Body of pancreas (tissue), 4 donors: ENCODE results near the gene DEPDC5. TPM values are rescaled to one million over a fixed set of nuclear protein-coding genes. Genes with fewer than 3 reads are reported as not detected.

Source experiments
- ATAC-seq: fragments of 150-250 bp; one replicate; pipeline ENCODE4 v1.9.1; 2016
- DNase-seq, 4 donors: peaks; one replicate each; pipeline ENCODE4 v3.0.0-alpha.2; 2019
- H3K27ac ChIP-seq, 4 donors: fragments of 200-600 bp; sonication (generic); 1 replicate in 3 of 4; 2 replicates in 1 of 4; pipeline versions ENCODE4 v1.5.1 to v1.6.1; 2016 to 2019; ENCODE audit warnings: mild to moderate bottlenecking in 1 of 4, mixed read lengths in 1 of 4, moderate library complexity in 1 of 4
- H3K27me3 ChIP-seq, 2 donors: fragments of 200-600 bp; sonication (generic); one replicate each; pipeline ENCODE4 v1.6.0; 2016; ENCODE audit warnings: mild to moderate bottlenecking in 1 of 2
- H3K36me3 ChIP-seq, 2 donors: fragments of 200-600 bp; sonication (generic); replicated peaks in 1 of 2; 2 replicates each; pipeline ENCODE4 v1.5.1; 2016; ENCODE audit warnings: low read depth in 2 of 2; ENCODE audit not compliant: insufficient read depth in 1 of 2
- H3K4me1 ChIP-seq: fragments of 200-600 bp; sonication (generic); one replicate; pipeline ENCODE4 v1.6.0; 2016
- H3K4me3 ChIP-seq, 2 donors: fragments of 200-600 bp; sonication (generic); 1 replicate in 1 of 2; 2 replicates in 1 of 2; pipeline ENCODE4 v1.5.1; 2016 to 2019
- H3K9me3 ChIP-seq, 3 donors: fragments of 200-600 bp; sonication (generic); 1 replicate in 2 of 3; 2 replicates in 1 of 3; pipeline ENCODE4 v1.5.1; 2016
- CTCF ChIP-seq, 7 experiments: fragments of 450-650 bp in 4 of 7; fragments of 200-600 bp in 3 of 7; sonication (generic) in 3 of 7; IDR thresholded peaks; one replicate each; pipeline ENCODE4 v1.5.1; 2016 to 2019; ENCODE audit warnings: antibody characterized with exemption in 7 of 7
- POLR2A ChIP-seq, 3 donors: fragments of 450-650 bp; IDR thresholded peaks; one replicate each; pipeline ENCODE4 v1.6.1; 2016; ENCODE audit warnings: antibody characterized with exemption in 3 of 3, mild to moderate bottlenecking in 2 of 3
- WGBS, 2 donors: methylation state at CpG; one replicate each; pipeline ENCODE4 v1.1.5; 2017; 5-methylcytosine and 5-hydroxymethylcytosine counted together
- intact Hi-C: fragments of 100-400 bp; cut with DNase I; formaldehyde crosslinking; loops from one replicate; pipeline ENCODE4 v1.15.1; 2023
- total RNA-seq, 2 donors: library from RNA; depleted of rRNA; stranded (reverse); fragments of >200 nt; gene quantifications; one replicate each; pipeline ENCODE4 v1.1.0, GENCODE V29; 2016

Gene DEPDC5
- total RNA-seq, 2 donors from 2014 or later = 21.4 to 40.0 TPM

- DNase-seq (no peak), ATAC-seq (no peak)
- H3K27ac ChIP-seq = no peak overlapping the region
- 86 to 93% methylated on average over 1 to 16 of the region's 16 CpGs for WGBS, 2 donors
- no peaks in the 10 kb centered on the region for H3K9me3 ChIP-seq
- no peaks in the 10 kb centered on the region for H3K27me3 ChIP-seq
- H3K4me3 ChIP-seq = no peak overlapping the region
- TF ChIP-seq CTCF (IDR thresholded peaks at IDR 0.05) (no peak), POLR2A (IDR thresholded peaks at IDR 0.05) (no peak)
- H3K4me1 ChIP-seq = no peaks in the 10 kb centered on the region
- intact Hi-C loops = loop anchor here (10.0 kb wide), 1 partner anchor 61 kb away; no protein-coding TSS in a partner anchor
- H3K36me3 ChIP-seq = no peaks in the 10 kb centered on the region
These were observed 152.3 kb downstream of the DEPDC5 start for GRCh38 chr22:31906086-31906485.

GRCh38 chr22:31906569-31906968, 152.8 kb downstream of the DEPDC5 start:
- no peaks in the 10 kb centered on the region for H3K36me3 ChIP-seq
- ATAC-seq (no peak), DNase-seq (no peak)
- no peaks in the 10 kb centered on the region for H3K27me3 ChIP-seq
- WGBS, 2 donors = 84 to 87% methylated on average over 5 of the region's 5 CpGs
- H3K4me1 ChIP-seq = no peaks in the 10 kb centered on the region
- H3K27ac ChIP-seq = no peak overlapping the region
- no peak overlapping the region for H3K4me3 ChIP-seq
- intact Hi-C loops = loop anchor here (10.0 kb wide), 1 partner anchor 62 kb away; no protein-coding TSS in a partner anchor
- H3K9me3 ChIP-seq = no peaks in the 10 kb centered on the region
- no peak for TF ChIP-seq POLR2A (IDR thresholded peaks at IDR 0.05)

- intact Hi-C loops = loop anchor here (10.0 kb wide), 1 partner anchor 65 kb away; no protein-coding TSS in a partner anchor
- Histone ChIP-seq H3K36me3 (no peaks in the 10 kb centered on the region), H3K4me3 (no peak overlapping the region), H3K4me1 (no peaks in the 10 kb centered on the region), H3K27ac (no peak overlapping the region), H3K27me3 (no peaks in the 10 kb centered on the region), H3K9me3 (no peaks in the 10 kb centered on the region)
- TF ChIP-seq POLR2A (IDR thresholded peaks at IDR 0.05) (no peak), CTCF (IDR thresholded peaks at IDR 0.05) (no peak)
- no peak for ATAC-seq
- DNase-seq = no peak
- 87% methylated on average over 5 of the region's 5 CpGs for WGBS, 2 donors
These were observed 156.2 kb downstream of the DEPDC5 start for GRCh38 chr22:31909977-31910376.

- H3K9me3 ChIP-seq = no peaks in the 10 kb centered on the region
- intact Hi-C loops = no loop called here
- DNase-seq (no peak), ATAC-seq (no peak)
- no peak overlapping the region for H3K4me3 ChIP-seq
- no peaks in the 10 kb centered on the region for H3K4me1 ChIP-seq
- 45 to 72% methylated on average over 5 to 7 of the region's 7 CpGs for WGBS, 2 donors
- H3K36me3 ChIP-seq = no peaks in the 10 kb centered on the region
- no peaks in the 10 kb centered on the region for H3K27me3 ChIP-seq
- TF ChIP-seq CTCF (IDR thresholded peaks at IDR 0.05) (no peak), POLR2A (IDR thresholded peaks at IDR 0.05) (no peak)
- no peak overlapping the region for H3K27ac ChIP-seq
These were observed 158.0 kb downstream of the DEPDC5 start for GRCh38 chr22:31911565-31912406.

- TF ChIP-seq POLR2A (IDR thresholded peaks at IDR 0.05) (no peak), CTCF (IDR thresholded peaks at IDR 0.05) (no peak)
- DNase-seq (no peak), ATAC-seq (no peak)
- intact Hi-C loops = no loop called here
- WGBS, 2 donors = 63 to 80% methylated on average over 1 of the region's 1 CpG
- no peaks in the 10 kb centered on the region for H3K9me3 ChIP-seq
- H3K36me3 ChIP-seq = no peaks in the 10 kb centered on the region
- no peak overlapping the region for H3K27ac ChIP-seq
- H3K4me3 ChIP-seq = no peak overlapping the region
- no peaks in the 10 kb centered on the region for H3K27me3 ChIP-seq
- no peaks in the 10 kb centered on the region for H3K4me1 ChIP-seq
These were observed 158.6 kb downstream of the DEPDC5 start for GRCh38 chr22:31912407-31912743.
